Pancreas (tissue), 10 donors: ENCODE measurements around the gene PPP6C. TPM values are rescaled to one million over a fixed set of nuclear protein-coding genes. Genes with fewer than 3 reads are reported as not detected.
A peak's percentile ranks its signal among the peaks of the same experiment; 100 is the strongest.
"Not testable (repeated sequence)": the region's sequence is repeated elsewhere in the genome, so short reads cannot be mapped to it uniquely, and the experiment has no call there.

Source experiments
- ATAC-seq, 4 donors: fragments of 200-7000 bp; cut with Tn5 transposase; one replicate each; pipeline versions ENCODE4 v1.8.0 to v1.9.1; 2020; ENCODE audit warnings: mild to moderate bottlenecking in 4 of 4, moderate library complexity in 4 of 4
- DNase-seq, 6 donors: peaks; one replicate each; pipeline ENCODE4 v3.0.0-alpha.2; 2020
- FAIRE-seq: peaks from 2 replicates; lab custom pipeline; 2012; peaks lifted over from hg19 to GRCh38; lab: Jason Lieb, UNC
- H3K27ac ChIP-seq, 4 donors: fragments of 200-600 bp; sonication (generic); 1 replicate in 3 of 4; 2 replicates in 1 of 4; pipeline versions ENCODE4 v1.5.0 to v1.8.0; 2020
- H3K27me3 ChIP-seq, 4 donors: fragments of 200-600 bp; one replicate each; pipeline ENCODE4 v1.8.0; 2021
- H3K36me3 ChIP-seq, 3 donors: fragments of 200-600 bp; sonication (generic) in 1 of 3; one replicate each; pipeline versions ENCODE4 v1.5.0 to v1.8.0; 2020 to 2021
- H3K4me1 ChIP-seq, 3 donors: fragments of 200-600 bp; one replicate each; pipeline ENCODE4 v1.8.0; 2021
- H3K4me3 ChIP-seq, 4 donors: fragments of 200-600 bp; sonication (generic) in 2 of 4; one replicate each; pipeline versions ENCODE4 v1.5.0 to v1.8.0; 2020 to 2021
- H3K9me3 ChIP-seq, 4 donors: fragments of 200-600 bp; one replicate each; pipeline ENCODE4 v1.8.0; 2021
- CTCF ChIP-seq, 4 donors: fragments of 200-600 bp; sonication (generic) in 3 of 4; IDR thresholded peaks; one replicate each; pipeline versions ENCODE4 v1.5.0 to v1.8.0; 2021; ENCODE audit warnings: antibody characterized with exemption in 4 of 4
- WGBS, 2 donors: extraction: QIAGEN DNeasy Blood & Tissue Kit; methylation state at CpG; one replicate each; pipeline ENCODE4 v1.1.7; 2013; 5-methylcytosine and 5-hydroxymethylcytosine counted together
- intact Hi-C, 3 donors: fragments of 100-400 bp; cut with DNase I; formaldehyde crosslinking; loops; one replicate each; pipeline versions ENCODE4 v1.11.1 to v1.14.2; 2022
- polyA plus RNA-seq, 2 donors: library from polyadenylated mRNA; stranded (reverse); fragments of 200-250 nt; gene quantifications; one replicate each; pipeline ENCODE4 v1.2.3, GENCODE V29; 2013
- total RNA-seq, 6 donors: library from RNA; stranded (reverse); fragmentation: NEBNext Ultra II Directional in 4 of 6; extraction: Animal tissue kit (Norgen Biotek cat#: 25700) in 4 of 6; gene quantifications; one replicate each; pipeline versions ENCODE4 v1.2.1 to v1.2.4, GENCODE V29; 2021 to 2023
- donor health status: healthy with polysubstance abuse.
- donor health status: DM: no; HTN: no; CAD: no; lungs with moderate emphysema.
- donor health status: DM: no; HTN: no; CAD: no.
- donor health status: control.
- donor health status: control.
- donor health status: Bipolar disorder and iron deficiency.
- donor health status: DM: yes; HTN: yes; CAD: no.
- donor health status: DM: no; HTN: no; CAD: no.
- donor health status: DM: no; HTN: no; CAD: no.
- donor health status: DM: yes; HTN: yes; CAD: no.

Gene PPP6C
- 10 to 100 TPM; 16.9 to 26.7 (median 23.2) TPM for total RNA-seq
- polyA plus RNA-seq = 10 to 100 TPM in 1 of 2 donors, 1 to 10 TPM in 1; 9.4 to 18.7 TPM

DNA sequence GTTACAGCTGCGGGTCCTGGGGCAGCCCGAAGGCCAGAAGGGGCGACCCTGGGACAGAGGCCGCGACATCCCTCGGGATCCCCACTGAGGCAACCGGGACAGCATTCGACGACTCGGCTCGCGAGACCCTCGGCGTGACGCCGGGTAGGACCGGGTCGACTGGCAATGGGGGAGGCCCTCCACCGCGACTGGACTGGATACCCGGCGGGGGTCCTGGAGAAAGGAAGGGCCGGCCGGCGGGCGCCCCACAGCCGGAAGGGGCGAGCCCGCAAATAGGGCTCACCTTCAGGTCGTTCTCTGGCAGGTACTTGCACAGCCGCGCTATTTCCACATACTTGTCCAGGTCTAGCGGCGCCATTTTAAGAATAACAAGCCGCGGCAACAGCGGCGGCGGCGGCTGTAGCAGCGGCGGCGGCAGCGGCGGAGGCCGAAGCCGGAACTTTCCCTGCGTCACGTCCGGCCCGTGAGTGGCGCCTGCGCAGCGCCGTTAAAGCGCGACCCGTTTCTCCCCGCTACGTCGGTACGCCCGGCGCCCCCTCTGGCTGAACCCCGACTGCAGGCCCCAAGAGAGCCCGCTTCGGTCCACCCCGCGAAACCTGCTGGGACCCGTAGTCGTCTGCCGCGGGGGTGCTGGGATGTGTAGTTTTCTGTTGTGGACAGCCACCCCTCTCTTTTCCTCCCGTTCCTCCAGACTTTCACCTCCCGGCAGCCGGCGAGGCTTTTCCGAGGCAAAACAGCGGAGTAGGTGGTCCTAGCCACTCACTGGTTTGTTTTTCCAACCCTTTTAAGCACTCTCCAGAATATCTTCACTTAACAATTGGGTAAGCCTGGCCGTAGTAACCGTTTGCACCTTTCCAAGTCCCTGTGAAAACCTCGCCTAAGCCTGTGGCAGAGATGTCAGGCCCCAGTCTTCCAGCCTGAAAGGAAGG, at the start of gene PPP6C:
Gene PPP6C (minus strand): TSS at position 443 of the 929 bp plus-strand sequence. CDS start 85 bp downstream, at position 358.
- 0% methylated on average over 76 to 82 of the region's 82 CpGs for WGBS, 2 donors
- ATAC-seq (peak; percentile 98 to 100 (median 98)), FAIRE-seq (no peak), DNase-seq (peak; percentile 96 to 99 (median 97))
- Histone ChIP-seq H3K27me3 (no peaks in the 10 kb centered on the region), H3K9me3 (no peaks in the 10 kb centered on the region), H3K36me3 (no peaks in the 10 kb centered on the region), H3K4me1 (peaks cover 7 to 21% (median 12%) of the 10 kb centered on the region in 3 donors), H3K4me3 (peak within 1 kb of the TSS; percentile 55 to 100 (median 98)), H3K27ac (peak within 1 kb of the TSS; percentile 85 to 89 (median 86))
- intact Hi-C loops = loop anchor here in 1 of 3 donors (10.0 kb wide), 1 partner anchor 65 kb away; no protein-coding TSS in a partner anchor
- peak; percentile 46 to 62 (median 57) for TF ChIP-seq CTCF (IDR thresholded peaks at IDR 0.05)

DNA sequence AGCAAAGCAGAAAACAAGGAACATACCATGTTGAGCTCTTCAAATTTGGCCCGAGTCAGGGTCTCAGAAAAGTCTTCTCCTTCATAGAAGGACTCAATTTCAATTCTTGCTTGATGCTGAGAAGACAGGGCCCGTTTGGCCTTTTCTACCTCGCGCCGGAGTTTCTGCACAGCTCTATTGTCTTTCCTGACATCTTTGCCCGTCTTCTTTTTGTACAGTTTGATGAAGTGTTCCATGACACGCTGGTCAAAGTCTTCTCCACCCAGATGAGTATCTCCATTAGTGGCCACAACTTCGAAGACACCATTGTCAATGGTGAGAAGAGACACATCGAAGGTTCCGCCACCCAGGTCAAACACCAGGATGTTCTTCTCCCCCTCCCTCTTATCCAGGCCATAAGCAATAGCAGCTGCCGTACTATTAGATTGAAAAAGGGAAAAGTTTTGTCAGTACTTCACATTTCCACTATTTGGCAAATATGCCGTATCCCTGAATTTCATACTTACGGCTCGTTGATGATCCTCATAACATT, 49.4 kb upstream of the PPP6C start:
- Histone ChIP-seq H3K4me3 (peak overlapping the region; percentile 85 to 99 (median 90)), H3K9me3 (no peaks in the 10 kb centered on the region), H3K27ac (no peak overlapping the region), H3K4me1 (peaks cover 7 to 43% (median 19%) of the 10 kb centered on the region in 3 donors), H3K36me3 (peaks cover 2 to 45% (median 30%) of the 10 kb centered on the region in 3 donors), H3K27me3 (no peaks in the 10 kb centered on the region)
- intact Hi-C loops = no loop called here
- TF ChIP-seq CTCF (IDR thresholded peaks at IDR 0.05) = no peak
- ATAC-seq = no peak
- DNase-seq = no peak
- FAIRE-seq = no peak
- WGBS, 2 donors = 30 to 38% methylated on average over 14 of the region's 14 CpGs

DNA sequence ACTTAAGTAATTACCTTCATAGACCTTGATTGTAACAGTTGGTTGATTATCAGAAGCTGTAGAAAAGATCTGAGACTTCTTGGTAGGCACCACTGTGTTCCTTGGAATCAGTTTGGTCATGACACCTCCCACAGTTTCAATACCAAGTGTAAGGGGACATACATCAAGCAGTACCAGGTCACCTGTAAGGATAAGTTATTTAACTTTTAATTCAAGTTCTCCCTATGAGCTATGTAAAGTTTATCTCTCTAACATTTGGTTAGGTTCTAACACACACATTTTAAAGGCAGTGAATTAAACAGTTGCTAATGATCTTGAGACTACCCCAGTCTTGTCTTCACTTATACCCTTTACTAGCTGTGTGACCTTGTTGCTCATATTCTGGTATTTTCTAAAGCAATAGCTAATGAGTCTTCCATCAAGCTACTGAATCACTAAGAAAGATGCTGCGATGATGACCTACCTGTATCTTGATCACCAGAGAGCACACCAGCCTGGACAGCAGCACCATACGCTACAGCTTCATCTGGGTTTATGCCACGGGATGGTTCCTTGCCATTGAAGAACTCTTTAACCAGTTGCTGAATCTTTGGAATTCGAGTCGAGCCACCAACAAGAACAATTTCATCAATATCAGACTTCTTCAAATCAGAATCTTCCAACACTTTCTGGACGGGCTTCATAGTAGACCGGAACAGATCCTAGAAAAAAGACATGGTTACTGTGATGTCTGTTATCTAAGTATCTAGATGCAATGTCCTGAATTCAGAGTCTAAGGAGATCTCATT, 48.7 kb upstream of the PPP6C start:
- no peak overlapping the region for H3K27ac ChIP-seq
- H3K36me3 ChIP-seq = peaks cover 2 to 45% (median 30%) of the 10 kb centered on the region in 3 donors
- FAIRE-seq (no peak), DNase-seq (no peak), ATAC-seq (no peak)
- intact Hi-C loops = no loop called here
- no peaks in the 10 kb centered on the region for H3K27me3 ChIP-seq
- TF ChIP-seq CTCF (IDR thresholded peaks at IDR 0.05) = no peak
- H3K4me3 ChIP-seq = peak overlapping the region; percentile 6 to 91 (median 86)
- H3K9me3 ChIP-seq = no peaks in the 10 kb centered on the region
- WGBS, 2 donors = 33 to 41% methylated on average over 7 of the region's 7 CpGs
- H3K4me1 ChIP-seq = peaks cover 7 to 43% (median 19%) of the 10 kb centered on the region in 3 donors

DNA sequence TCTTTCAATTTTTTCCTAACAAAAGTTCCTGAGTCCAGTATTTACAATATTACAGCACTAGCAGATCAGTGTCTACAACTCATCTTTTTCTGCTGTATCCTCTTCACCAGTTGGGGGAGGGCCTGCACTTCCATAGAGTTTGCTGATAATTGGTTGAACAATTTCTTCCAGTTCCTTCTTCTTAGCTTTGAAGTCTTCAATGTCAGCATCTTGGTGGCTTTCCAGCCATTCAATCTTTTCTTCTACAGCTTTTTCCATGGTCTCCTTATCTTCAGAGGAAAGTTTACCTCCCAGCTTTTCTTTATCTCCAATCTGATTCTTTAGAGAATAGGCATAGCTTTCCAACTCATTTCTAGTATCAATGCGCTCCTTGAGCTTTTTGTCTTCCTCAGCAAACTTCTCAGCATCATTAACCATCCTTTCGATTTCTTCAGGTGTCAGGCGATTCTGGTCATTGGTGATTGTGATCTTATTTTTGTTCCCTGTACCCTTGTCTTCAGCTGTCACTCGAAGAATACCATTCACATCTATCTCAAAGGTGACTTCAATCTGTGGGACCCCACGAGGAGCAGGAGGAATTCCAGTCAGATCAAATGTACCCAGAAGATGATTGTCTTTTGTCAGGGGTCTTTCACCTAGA, 47.0 kb upstream of the PPP6C start:
- H3K27ac ChIP-seq, H3K9me3 ChIP-seq, intact Hi-C loops, FAIRE-seq, ATAC-seq, DNase-seq, H3K27me3 ChIP-seq: not testable (repeated sequence)
- 24 to 28% methylated on average over 5 of the region's 5 CpGs for WGBS, 2 donors
- H3K4me1 ChIP-seq = peaks cover 7 to 43% (median 19%) of the 10 kb centered on the region in 3 donors
- peak overlapping the region in 2 of 4 donors; percentile 85 to 91 for H3K4me3 ChIP-seq
- peaks cover 2 to 45% (median 30%) of the 10 kb centered on the region in 3 donors for H3K36me3 ChIP-seq
